ENCODE data around the gene INO80.

- TF ChIP-seq POLR2A (IDR thresholded peaks at IDR 0.05): no peak
- no peak for TF ChIP-seq CTCF (IDR thresholded peaks at IDR 0.05)
Measured at GRCh38 chr15:41006479-41006878, 109.6 kb downstream of the INO80 start.

Measured in vagina (tissue), 2 donors.